Stomach (tissue), 9 donors: ENCODE results near the gene EGR2. TPM values are rescaled to one million over a fixed set of nuclear protein-coding genes. Genes with fewer than 3 reads are reported as not detected.

Experiments used
- DNase-seq, 2 donors: peaks; one replicate each; pipeline versions ENCODE4 v3.0.0 to v3.0.0-alpha.2; 2013 to 2019
- H3K27ac ChIP-seq, 5 donors: fragments of 200-600 bp in 4 of 5; sonication (generic) in 4 of 5; one replicate each; pipeline ENCODE4 v1.5.1; 2013 to 2019; ENCODE audit warnings: mild to moderate bottlenecking in 1 of 5, moderate library complexity in 1 of 5
- H3K27me3 ChIP-seq, 3 donors: fragments of 200-600 bp; sonication (generic); one replicate each; pipeline ENCODE4 v1.5.1; 2017 to 2019; ENCODE audit warnings: mixed run types in 1 of 3
- H3K36me3 ChIP-seq, 4 donors: fragments of 200-600 bp; sonication (generic); 1 replicate in 3 of 4; 2 replicates in 1 of 4; pipeline ENCODE4 v1.5.1; 2016 to 2019
- H3K4me1 ChIP-seq, 4 donors: fragments of 200-600 bp; sonication (generic); one replicate each; pipeline ENCODE4 v1.5.1; 2016 to 2019
- H3K4me3 ChIP-seq, 4 donors: fragments of 200-600 bp; sonication (generic) in 3 of 4; one replicate each; pipeline ENCODE4 v1.5.1; 2016 to 2019; ENCODE audit warnings: mild to moderate bottlenecking in 1 of 4
- H3K9me3 ChIP-seq, 4 donors: fragments of 200-600 bp; sonication (generic); one replicate each; pipeline ENCODE4 v1.5.1; 2016 to 2019
- EP300 ChIP-seq: sonication (generic); formaldehyde crosslinking; IDR thresholded peaks from one replicate; pipeline ENCODE4 v1.6.1; 2017; ENCODE audit warnings: antibody characterized with exemption
- POLR2A ChIP-seq, 4 donors: fragments of 450-650 bp; IDR thresholded peaks; one replicate each; pipeline ENCODE4 v1.6.1; 2016; ENCODE audit warnings: antibody characterized with exemption in 4 of 4, control low read depth in 2 of 4, mild to moderate bottlenecking in 1 of 4, moderate library complexity in 1 of 4
- POLR2AphosphoS5 ChIP-seq, 3 donors: sonication (generic); formaldehyde crosslinking; IDR thresholded peaks; one replicate each; pipeline ENCODE4 v1.6.1; 2016; ENCODE audit warnings: antibody characterized with exemption in 3 of 3
- WGBS, 5 donors: extraction: QIAGEN DNeasy Blood & Tissue Kit in 3 of 5; methylation state at CpG; one replicate each; pipeline versions ENCODE4 v1.1.5 to v1.1.7; 2013 to 2018; 5-methylcytosine and 5-hydroxymethylcytosine counted together
- intact Hi-C: fragments of 100-400 bp; cut with DNase I; formaldehyde crosslinking; loops from one replicate; pipeline ENCODE4 v1.15.1; 2023; ENCODE audit warnings: low total_unique reads
- polyA plus RNA-seq, 3 donors: library from polyadenylated mRNA; stranded (reverse); fragments of 200-250 nt; gene quantifications; one replicate each; pipeline ENCODE4 v1.2.3, GENCODE V29; 2013
- total RNA-seq, 5 donors: library from RNA; depleted of rRNA; stranded (reverse); fragments of >200 nt; gene quantifications; one replicate each; pipeline versions ENCODE4 v1.1.0 to v1.2.3, GENCODE V29; 2014 to 2016
- TF ChIP-seq, protein P1 (sequence below), 7 experiments: fragments of 450-650 bp in 4 of 7; fragments of 200-600 bp in 3 of 7; sonication (generic) in 3 of 7; IDR thresholded peaks; one replicate each; pipeline ENCODE4 v1.5.1; 2016 to 2019; ENCODE audit warnings: antibody characterized with exemption in 7 of 7, control low read depth in 2 of 7, mild to moderate bottlenecking in 1 of 7
- donor health status: healthy with polysubstance abuse.
- donor health status: Bipolar disorder and iron deficiency.
- donor health status: healthy.

The EGR2 gene
- total and polyA plus RNA-seq, 8 donors = 0.46 to 5.8 (median 1.2) TPM; not detected in 3

DNA sequence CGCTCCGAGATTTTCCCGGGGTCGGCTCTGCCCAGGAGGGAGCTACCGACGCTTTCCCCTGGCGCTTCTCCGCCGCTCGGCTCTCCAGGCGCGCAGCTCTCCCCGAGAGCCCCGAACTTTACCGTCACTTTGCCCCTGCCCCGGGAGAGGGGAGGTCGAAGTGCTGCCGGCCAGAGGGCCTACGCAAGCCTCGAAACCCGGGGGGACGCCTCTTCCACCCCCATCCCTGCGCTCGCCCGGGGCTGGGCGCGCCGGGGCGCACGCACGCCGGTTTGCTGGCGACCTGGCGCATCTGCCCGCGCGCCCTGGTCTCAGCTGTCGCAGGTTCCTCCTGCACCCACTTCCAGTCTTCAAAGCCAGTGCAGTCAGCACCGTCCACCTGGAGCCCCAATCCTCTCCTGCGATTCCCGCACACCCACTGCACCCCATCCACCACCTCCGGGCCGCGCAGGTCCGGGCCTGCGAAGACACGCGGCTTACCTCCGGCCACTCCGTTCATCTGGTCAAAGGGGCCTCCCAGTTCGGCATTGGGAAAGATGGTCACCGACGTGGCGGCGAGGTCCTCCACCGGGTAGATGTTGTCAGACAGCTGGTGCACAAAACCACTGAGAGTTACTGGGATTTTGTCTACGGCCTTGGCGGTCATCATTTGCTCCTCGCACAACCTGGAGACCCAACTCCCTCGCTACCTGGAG is 638 bp downstream of the EGR2 start:
- Histone ChIP-seq H3K4me1 (peaks cover 30 to 45% (median 39%) of the 10 kb centered on the region in 4 donors), H3K27me3 (peaks cover 8 to 60% (median 48%) of the 10 kb centered on the region in 3 donors), H3K9me3 (no peaks in the 10 kb centered on the region), H3K4me3 (peak overlapping the region; percentile 66 to 89 (median 86)), H3K27ac (peak overlapping the region in 3 of 5 donors; percentile 93 to 96 (median 95)), H3K36me3 (no peaks in the 10 kb centered on the region)
- no peak for TF ChIP-seq EP300
- TF ChIP-seq POLR2A (IDR thresholded peaks at IDR 0.05) = no peak
- TF ChIP-seq, protein P1, sequence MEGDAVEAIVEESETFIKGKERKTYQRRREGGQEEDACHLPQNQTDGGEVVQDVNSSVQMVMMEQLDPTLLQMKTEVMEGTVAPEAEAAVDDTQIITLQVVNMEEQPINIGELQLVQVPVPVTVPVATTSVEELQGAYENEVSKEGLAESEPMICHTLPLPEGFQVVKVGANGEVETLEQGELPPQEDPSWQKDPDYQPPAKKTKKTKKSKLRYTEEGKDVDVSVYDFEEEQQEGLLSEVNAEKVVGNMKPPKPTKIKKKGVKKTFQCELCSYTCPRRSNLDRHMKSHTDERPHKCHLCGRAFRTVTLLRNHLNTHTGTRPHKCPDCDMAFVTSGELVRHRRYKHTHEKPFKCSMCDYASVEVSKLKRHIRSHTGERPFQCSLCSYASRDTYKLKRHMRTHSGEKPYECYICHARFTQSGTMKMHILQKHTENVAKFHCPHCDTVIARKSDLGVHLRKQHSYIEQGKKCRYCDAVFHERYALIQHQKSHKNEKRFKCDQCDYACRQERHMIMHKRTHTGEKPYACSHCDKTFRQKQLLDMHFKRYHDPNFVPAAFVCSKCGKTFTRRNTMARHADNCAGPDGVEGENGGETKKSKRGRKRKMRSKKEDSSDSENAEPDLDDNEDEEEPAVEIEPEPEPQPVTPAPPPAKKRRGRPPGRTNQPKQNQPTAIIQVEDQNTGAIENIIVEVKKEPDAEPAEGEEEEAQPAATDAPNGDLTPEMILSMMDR (IDR thresholded peaks at IDR 0.05) = no peak
- TF ChIP-seq POLR2AphosphoS5 (IDR thresholded peaks at IDR 0.05) = no peak
- peak in 1 of 2 donors; percentile 54 for DNase-seq
- WGBS, 5 donors = 1 to 3% (median 2%) methylated on average over 20 to 60 of the region's 60 CpGs
- intact Hi-C loops = loop anchor here (10.0 kb wide), 1 partner anchor 221 kb away; no protein-coding TSS in a partner anchor

DNA sequence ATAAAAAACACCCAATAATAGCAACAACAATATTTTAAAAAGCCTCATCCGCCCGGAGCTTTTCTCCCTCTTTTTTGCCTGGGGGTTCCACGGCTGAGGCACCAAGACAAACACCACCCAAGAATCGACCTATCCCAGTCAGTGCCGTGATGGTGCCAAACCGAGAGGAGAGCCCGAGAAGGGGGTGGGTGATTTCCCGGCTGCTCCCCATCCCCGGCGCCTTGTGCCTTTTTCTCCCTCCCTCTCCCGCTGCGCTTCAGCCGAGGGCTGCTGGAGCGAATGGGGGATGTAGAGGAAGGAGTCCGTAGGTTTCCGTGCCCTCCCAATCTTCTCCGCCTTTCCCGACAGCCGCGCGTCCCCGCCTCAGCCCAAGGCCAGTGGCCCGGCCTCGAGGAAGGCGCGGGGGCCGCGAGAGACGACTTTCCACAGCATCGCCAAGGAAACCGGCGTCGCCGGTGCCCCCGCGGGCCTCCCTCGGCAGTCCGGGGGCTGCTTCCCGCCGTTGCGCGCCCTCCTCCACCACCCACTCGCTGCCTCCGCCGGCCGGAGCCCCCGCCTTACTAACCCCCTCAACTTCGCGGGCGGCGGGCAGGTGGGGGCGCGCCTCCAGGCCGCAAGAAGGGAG is 1.3 kb downstream of the EGR2 start:
- TF ChIP-seq EP300 (no peak), POLR2A (IDR thresholded peaks at IDR 0.05) (no peak), POLR2AphosphoS5 (IDR thresholded peaks at IDR 0.05) (no peak)
- Histone ChIP-seq H3K27me3 (peaks cover 8 to 53% (median 47%) of the 10 kb centered on the region in 3 donors), H3K9me3 (no peaks in the 10 kb centered on the region), H3K27ac (no peak overlapping the region), H3K4me3 (peak overlapping the region; percentile 66 to 89 (median 86)), H3K36me3 (no peaks in the 10 kb centered on the region), H3K4me1 (peaks cover 30 to 45% (median 39%) of the 10 kb centered on the region in 4 donors)
- 3 to 6% (median 4%) methylated on average over 22 to 54 of the region's 54 CpGs for WGBS, 5 donors
- DNase-seq = peak in 1 of 2 donors; percentile 49
- intact Hi-C loops = loop anchor here (10.0 kb wide), 1 partner anchor 220 kb away; no protein-coding TSS in a partner anchor

DNA sequence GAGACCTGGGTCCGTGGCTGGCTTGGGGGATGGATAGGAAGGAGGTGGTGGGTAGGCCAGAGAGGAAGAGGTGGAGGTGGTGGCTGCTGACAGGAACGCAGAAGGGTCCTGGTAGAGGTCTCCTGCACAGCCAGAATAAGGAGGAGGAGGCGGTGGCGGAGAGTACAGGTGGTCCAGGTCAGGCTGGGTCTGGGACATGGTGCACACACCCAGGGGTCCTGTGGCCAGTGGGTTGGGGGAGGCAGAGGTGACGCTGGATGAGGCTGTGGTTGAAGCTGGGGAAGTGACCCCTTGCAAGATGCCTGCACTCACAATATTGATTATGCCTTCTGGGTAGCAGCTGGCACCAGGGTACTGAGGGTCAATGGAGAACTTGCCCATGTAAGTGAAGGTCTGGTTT is 2.2 kb downstream of the EGR2 start:
- Histone ChIP-seq H3K36me3 (peaks cover 0 to 3% (median 0%) of the 10 kb centered on the region in 4 donors), H3K9me3 (no peaks in the 10 kb centered on the region), H3K4me1 (peaks cover 29 to 48% (median 37%) of the 10 kb centered on the region in 4 donors), H3K4me3 (no peak overlapping the region), H3K27ac (no peak overlapping the region), H3K27me3 (peaks cover 8 to 44% (median 38%) of the 10 kb centered on the region in 3 donors)
- TF ChIP-seq EP300 = no peak
- TF ChIP-seq, protein P1 (IDR thresholded peaks at IDR 0.05) = no peak
- TF ChIP-seq POLR2AphosphoS5 (IDR thresholded peaks at IDR 0.05) = no peak
- TF ChIP-seq POLR2A (IDR thresholded peaks at IDR 0.05) = no peak
- intact Hi-C loops = loop anchor here (10.0 kb wide), 1 partner anchor 219 kb away; no protein-coding TSS in a partner anchor
- no peak for DNase-seq
- 87 to 92% (median 88%) methylated on average over 5 of the region's 5 CpGs for whole genome bisulfite sequencing, 5 donors

DNA sequence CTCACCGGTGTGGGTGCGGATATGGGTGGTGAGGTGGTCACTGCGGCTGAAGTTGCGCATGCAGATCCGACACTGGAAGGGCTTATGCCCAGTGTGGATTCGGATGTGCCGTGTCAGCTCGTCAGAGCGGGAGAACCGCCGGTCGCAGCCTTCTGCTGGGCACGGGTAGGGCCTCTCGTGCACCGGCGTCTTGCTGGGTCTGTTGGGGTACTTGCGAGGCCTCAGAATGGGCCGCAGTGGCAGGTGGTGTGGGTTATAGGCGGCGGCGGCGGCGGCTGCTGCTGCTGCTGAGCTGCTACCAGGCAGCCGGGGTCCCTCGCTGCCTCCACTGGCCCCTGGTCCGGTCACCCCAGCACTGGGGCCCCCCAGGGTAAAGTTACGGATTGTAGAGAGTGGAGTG is 2.7 kb downstream of the EGR2 start:
- intact Hi-C loops = loop anchor here (10.0 kb wide), 1 partner anchor 219 kb away; no protein-coding TSS in a partner anchor
- H3K4me3 ChIP-seq = no peak overlapping the region

More for the DNA sequence above, 2.7 kb downstream of the EGR2 start:
- Histone ChIP-seq H3K27ac (no peak overlapping the region), H3K36me3 (peaks cover 0 to 7% (median 0%) of the 10 kb centered on the region in 4 donors), H3K4me1 (peaks cover 23 to 48% (median 33%) of the 10 kb centered on the region in 4 donors), H3K27me3 (peaks cover 8 to 39% (median 33%) of the 10 kb centered on the region in 3 donors), H3K9me3 (no peaks in the 10 kb centered on the region)
- no peak for TF ChIP-seq POLR2AphosphoS5 (IDR thresholded peaks at IDR 0.05)
- TF ChIP-seq, protein P1 (IDR thresholded peaks at IDR 0.05) = no peak
- no peak for TF ChIP-seq POLR2A (IDR thresholded peaks at IDR 0.05)
- no peak for TF ChIP-seq EP300
- DNase-seq = no peak
- WGBS, 5 donors = 88 to 96% (median 91%) methylated on average over 24 to 27 of the region's 27 CpGs
